GM18498 (cell line): ENCODE results near the gene C3orf80.
"Not testable (repeated sequence)": the region's sequence is repeated elsewhere in the genome, so short reads cannot be mapped to it uniquely, and the experiment has no call there.

ENCODE experiments used
- ATAC-seq: cut with Tn5 transposase; IDR thresholded peaks from one replicate; pipeline ENCODE4 v1.9.1; 2021; ENCODE audit warnings: mild to moderate bottlenecking, moderate library complexity; ENCODE audit not compliant: unreplicated experiment

The C3orf80 gene

DNA sequence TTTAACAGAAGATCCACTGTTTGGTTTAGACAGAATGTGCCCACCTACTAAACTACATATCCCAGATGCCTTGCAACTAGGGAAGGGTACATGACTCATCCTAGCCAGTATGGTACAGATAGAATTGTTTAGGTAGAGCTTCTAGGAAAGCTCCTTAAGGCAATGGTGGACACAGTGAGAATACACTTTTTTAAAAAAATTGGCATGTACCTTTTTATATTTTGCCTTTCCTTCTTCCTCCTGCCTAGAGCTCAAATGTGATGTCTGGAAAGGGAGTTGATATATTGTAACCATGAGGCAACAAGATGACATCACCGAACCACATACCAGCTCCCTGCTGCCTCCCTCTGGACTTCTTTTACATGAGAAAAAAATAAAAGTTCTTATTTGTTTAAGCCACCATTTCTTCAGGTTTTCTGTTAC, 14.4 kb upstream of the C3orf80 start:
- ATAC-seq: no peak

- ATAC-seq: no peak
Observed at GRCh38 chr3:160213191-160213590, 12.0 kb upstream of the C3orf80 start.

GRCh38 chr3:160217675-160218074, 7.5 kb upstream of the C3orf80 start:
- ATAC-seq: no peak

- ATAC-seq: no peak
Observed at GRCh38 chr3:160218136-160218535, 7.1 kb upstream of the C3orf80 start.

GRCh38 chr3:160220038-160220437, 5.2 kb upstream of the C3orf80 start:
- no peak for ATAC-seq

GRCh38 chr3:160221019-160221418, 4.2 kb upstream of the C3orf80 start:
- ATAC-seq: no peak

DNA sequence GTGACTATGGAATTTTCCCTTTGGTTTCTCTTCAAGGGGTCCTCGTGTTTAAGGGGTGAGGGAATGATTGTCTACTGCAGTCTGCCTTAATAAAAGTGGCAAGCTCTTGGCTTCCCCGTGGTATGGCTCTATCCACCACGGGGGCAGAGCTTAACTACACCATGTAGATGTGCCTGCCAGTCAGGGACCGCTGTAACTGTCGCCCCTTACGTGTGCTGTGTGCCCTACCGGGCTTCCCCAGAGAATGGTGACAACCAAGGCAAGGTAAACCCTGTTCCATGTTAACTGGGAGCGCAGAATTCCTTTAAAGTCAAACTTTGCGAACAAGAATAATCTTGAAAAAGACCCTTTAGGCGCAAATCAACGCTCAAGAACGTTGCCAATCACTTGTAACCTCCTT, 966 bp upstream of the C3orf80 start:
- peak; percentile 38 for ATAC-seq

DNA sequence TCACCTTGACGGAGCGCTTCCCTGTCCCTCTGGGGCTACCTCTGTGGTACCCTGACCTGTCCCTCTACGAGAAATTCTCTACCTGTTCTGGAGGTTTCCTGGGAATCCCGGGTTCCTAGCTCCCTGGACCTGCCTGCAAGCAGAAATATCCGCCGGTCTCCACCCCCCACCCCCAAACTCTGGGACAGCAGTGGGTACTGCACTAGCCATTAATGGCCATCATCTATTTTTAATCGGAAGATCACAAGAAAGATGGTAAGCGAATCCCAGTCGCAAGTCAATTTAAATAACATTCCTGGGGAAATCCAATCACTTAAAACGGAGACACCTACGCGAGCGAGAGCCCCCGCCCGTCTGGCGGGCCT, 429 bp upstream of the C3orf80 start:
- ATAC-seq: no peak

DNA sequence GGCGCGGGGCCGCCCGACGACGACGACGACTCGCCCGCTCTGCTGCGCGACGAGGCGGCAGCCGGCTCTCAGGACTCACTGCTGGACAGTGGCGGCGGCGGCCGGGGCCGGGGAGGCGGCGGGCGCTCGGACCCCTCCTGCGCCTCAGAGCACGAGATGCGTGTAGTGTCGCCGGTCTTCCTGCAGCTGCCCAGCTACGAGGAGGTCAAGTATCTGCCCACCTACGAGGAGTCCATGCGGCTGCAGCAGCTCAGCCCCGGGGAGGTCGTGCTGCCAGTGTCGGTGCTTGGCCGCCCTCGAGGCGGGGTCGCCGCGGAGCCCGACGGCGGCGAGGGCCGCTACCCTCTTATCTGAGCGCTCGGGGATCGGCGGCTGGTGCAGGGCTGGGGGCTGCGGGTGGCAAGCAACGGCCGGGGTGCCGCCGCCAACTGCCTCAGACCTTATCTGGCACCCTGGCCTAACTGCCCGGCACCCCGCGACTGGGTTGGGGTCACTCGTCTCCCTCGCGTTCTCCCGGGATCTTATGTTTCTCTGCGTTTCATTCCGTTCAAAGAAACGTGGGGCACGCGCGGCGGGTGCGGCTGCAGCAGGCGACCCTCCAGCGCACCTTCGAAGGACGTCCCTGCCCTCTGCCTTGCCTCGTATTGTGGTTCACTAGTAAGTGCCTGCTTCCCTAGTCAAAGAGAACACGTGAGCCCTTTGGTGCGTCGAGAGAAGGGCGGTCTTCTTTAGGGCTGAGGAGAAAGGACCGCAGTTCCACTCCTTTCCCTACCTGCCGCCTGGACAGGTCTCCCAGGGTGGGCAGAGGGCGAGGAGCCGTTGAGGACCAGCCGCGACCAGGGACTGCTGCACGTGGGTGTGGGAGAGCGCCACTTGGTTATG, 1.0 kb downstream of the C3orf80 start:
- ATAC-seq: peak; percentile 28

- no peak for ATAC-seq
Observed at GRCh38 chr3:160227419-160227818, 2.2 kb downstream of the C3orf80 start.

DNA sequence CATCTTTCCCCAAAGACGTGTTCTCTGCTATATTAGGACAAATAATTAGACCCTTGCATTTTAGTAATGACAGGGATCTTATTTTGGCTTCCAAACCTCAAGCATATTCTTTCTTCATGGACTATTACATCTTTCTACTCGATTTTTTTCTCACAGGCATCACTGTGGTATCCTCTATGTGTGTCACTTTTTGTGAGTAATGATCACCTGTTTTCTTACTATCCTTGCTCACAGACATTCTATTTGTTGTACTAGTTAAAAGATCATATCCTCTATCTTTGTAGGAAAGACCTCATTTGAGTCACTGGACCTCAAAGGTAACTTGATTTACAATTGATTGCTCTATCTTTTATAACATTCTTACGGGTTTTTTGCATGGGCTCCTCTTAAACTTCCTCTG, 6.8 kb downstream of the C3orf80 start:
- ATAC-seq: no peak

DNA sequence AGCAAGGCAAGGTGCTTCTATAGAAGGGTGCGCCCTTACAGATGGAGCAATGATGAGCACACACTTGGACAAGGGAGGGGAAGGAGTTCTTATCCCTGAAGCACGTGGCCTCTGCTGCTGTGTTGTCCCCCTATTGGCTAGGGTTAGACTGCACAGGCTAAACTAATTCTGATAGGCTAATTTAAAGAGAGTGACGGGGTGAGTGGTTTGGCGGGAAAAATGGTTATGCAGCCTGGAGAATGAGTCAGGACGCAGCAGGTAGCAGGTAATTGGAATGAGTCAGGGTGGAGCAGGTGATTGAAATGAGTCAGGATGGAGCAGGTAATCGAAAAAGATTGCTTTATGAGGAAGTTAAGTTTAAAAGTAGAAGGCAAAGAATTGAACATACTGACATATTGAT, 15.5 kb downstream of the C3orf80 start:
- ATAC-seq: not testable (repeated sequence)

GRCh38 chr3:160245261-160245800, 20.1 kb downstream of the C3orf80 start:
- no peak for ATAC-seq

DNA sequence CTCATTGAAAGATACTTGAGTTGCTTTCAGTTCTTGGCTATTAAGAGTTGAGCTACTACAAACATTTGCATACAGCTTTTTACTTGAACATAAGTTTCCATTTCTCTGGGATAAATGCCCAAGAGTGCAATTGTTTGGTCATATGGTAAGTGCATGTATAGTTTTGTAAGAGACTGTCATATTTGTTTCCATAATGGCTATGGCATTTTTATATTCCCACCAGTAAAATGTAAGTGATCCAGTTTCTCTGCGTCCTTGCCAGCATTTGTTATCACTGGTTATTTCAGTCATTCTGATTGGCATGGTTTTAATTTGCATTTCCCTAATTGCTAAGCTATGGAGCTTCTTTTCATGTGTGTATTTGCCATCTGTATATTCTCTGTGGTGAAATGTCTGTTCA, 22.5 kb downstream of the C3orf80 start:
- ATAC-seq: no peak

DNA sequence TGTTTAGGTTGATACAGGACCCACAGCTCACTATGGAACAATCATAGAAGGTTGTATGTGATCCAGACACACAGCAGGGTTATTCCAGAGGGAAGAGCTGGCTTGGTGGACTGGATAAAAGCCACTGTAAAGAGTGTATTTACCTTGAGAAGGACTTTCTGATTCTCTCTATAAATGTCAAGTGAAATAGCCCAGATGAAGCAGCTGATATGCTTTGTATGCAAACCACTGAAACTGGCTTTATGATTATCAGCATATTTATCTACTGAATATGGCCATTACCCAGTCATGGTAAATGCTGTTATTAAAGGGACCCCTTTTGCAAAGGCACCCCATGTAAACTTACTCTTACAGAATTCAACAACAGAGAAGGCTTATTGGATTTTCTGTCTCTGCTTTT, 28.1 kb downstream of the C3orf80 start:
- ATAC-seq: no peak

GRCh38 chr3:160257606-160258005, 32.4 kb downstream of the C3orf80 start:
- ATAC-seq: no peak

DNA sequence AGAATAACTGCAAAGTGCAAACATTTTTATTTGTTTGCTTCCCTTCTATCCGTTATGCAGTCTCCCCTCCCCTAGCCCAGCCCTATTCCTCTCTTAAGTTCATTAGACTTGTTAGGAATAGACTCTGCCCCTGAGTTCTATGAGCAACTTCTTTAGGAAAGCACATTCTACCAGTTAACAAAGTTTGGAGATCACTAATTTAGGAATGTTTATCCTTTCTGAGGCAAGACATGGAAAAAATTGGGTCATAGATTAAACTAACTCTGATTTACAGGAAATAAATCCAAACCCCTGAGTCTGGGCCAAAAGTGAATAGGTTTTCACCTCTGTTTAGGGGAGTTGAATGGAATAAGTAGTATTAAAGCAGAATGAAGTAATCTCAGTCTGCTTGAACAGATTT, 34.4 kb downstream of the C3orf80 start:
- no peak for ATAC-seq

GRCh38 chr3:160260587-160261270, 35.5 kb downstream of the C3orf80 start:
- no peak for ATAC-seq

DNA sequence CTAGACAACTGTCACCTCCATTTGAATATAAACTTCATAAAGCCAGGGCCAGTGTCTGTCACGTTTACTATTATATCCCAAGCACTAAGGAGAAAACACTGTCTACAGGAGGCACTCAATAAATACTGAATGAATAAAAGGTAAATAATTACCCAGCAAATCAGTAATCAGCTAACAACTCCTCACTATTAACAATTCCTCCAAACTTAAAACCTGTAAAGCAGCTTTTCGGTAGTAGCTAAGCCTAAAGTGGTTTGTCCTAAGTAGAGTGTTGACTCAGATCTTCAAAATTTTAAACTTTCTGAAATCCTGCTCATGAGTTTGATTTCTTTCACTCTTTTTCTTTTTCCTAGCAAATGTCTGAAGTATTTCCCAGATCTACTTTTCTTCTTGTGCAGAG, 39.9 kb downstream of the C3orf80 start:
- ATAC-seq: no peak
